Left lobe of liver (tissue), 2 donors: Measurements from ENCODE around the gene BANK1. TPM values are rescaled to one million over a fixed set of nuclear protein-coding genes. Genes with fewer than 3 reads are reported as not detected.
"Not testable (repeated sequence)": the region's sequence is repeated elsewhere in the genome, so short reads cannot be mapped to it uniquely, and the experiment has no call there.

Experiments
- ATAC-seq: fragments of 200-7000 bp; cut with Tn5 transposase; one replicate; pipeline ENCODE4 v1.9.1; 2020; ENCODE audit warnings: mild to moderate bottlenecking, moderate library complexity
- DNase-seq: peaks from one replicate; pipeline ENCODE4 v3.0.0-alpha.2; 2020; ENCODE audit warnings: low spot score
- total RNA-seq: library from RNA; stranded (reverse); gene quantifications from one replicate; pipeline ENCODE4 v1.2.1, GENCODE V29; 2021
- donor health status: DM: no; HTN: no; CAD: no; lungs with moderate emphysema.
- donor health status: DM: no; HTN: yes; CAD: no.

BANK1 gene
- total RNA-seq, 1 donor from 2014 or later, result 0.10 TPM

DNA sequence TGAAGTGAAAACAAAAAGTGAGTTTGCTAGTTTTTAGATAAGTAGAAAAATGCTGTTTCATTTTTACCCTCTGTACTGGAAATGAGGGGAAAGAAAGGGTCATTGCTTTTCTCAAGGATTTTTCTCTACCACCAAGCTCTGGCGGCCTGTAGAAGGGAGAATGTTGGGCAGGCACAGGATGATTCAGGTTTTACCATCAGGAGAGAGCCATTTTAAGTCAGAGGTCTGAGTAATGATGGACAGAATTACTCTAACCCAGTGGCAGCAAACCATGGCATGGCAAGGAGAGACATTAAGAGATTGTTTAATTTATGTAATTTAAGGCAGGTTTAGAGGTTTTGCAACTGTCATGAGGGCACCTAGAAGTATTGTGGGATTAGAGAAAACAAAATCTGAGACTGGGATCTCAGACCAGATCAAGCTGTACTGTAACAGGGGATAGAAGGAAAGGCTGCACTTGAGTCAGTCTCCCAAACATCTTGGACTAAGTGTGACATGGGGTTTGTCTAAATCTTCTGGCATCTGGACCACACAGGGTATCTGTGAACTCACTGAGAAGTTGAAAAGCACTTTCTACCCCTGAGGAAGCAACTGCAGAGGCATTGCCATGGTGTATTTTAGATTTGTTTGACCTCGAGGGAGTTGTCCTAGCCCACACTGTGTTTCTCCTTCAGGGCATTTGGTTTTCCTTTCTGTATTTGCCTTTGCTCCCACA lies 81.6 kb downstream of the BANK1 start:
- ATAC-seq, result no peak
- no peak for DNase-seq

DNA sequence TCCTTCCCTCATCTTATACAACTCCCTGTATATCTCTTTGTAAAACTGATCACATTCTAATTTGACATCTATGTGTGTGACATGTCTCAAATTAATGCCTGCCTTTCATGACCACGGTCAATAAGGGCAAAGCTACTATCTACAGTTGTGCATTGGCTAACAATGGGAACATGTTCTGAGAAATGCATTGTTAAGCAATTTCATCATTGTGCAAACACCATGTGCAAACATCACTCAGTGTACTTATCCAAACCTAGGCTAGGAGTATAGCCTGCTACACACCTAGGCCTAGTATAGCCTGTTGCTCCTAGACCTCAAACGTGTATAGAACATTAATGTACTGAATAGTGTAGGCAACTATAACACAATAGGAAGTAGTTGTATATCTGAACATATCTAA lies 95.0 kb downstream of the BANK1 start:
- DNase-seq (no peak), ATAC-seq (peak; percentile 82)

DNA sequence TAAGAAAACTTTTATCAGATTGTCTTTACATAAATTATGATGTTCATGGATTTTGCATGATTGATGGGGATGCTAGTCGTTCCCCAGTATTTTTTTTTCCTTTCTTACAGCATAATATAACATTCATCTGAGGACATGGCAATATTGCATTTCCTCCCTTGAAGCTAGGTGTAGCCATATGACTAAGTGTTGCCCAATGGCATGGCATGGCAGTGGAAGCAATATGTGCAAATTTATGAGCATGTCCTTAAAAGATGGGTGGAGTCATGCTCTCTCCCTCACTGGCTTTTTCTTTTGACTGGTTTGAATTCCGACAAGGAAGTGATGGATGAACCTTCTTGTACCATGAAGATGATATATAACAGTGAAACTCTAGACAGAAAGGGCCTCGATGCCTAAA lies 96.3 kb downstream of the BANK1 start:
- DNase-seq, result no peak
- ATAC-seq, result no peak

DNA sequence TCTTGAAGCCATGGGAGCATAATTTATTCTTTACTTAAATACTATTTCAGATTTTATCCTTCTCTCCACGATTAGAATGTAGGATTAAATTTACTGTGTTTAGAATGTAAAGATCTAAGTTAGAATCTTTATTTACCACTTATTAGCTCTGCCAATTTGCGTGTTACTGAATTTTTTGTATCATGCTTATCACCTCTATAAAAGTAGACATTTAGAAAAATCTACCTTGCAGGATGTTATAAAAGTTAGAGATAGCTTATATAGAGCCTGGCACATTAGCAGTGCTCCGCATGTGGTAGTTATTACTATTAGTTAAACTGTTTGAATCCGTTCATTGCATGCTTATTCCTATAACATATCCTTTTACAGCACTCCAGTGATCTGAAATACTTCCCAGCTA lies 97.9 kb downstream of the BANK1 start:
- no peak for DNase-seq
- ATAC-seq, result no peak

DNA sequence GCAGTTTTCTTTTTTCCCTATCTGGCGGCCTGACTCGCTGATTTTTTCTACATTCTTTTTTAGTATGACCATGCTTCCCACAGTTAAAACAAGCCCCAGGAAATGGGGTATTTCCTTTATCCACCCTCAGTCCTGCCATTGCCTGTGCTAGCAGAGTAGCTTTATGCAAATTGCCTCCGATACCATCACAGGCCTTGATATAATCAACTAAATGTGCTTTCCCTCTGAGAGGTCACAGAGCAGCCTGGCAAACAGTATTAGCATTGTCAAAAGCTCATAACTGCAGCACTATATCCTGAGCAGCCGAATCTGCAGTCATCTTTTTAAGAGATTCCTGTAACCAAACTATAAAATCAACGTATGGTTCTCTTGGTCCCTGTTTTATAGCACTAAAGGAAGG lies 115.0 kb downstream of the BANK1 start:
- DNase-seq, ATAC-seq: not testable (repeated sequence)

DNA sequence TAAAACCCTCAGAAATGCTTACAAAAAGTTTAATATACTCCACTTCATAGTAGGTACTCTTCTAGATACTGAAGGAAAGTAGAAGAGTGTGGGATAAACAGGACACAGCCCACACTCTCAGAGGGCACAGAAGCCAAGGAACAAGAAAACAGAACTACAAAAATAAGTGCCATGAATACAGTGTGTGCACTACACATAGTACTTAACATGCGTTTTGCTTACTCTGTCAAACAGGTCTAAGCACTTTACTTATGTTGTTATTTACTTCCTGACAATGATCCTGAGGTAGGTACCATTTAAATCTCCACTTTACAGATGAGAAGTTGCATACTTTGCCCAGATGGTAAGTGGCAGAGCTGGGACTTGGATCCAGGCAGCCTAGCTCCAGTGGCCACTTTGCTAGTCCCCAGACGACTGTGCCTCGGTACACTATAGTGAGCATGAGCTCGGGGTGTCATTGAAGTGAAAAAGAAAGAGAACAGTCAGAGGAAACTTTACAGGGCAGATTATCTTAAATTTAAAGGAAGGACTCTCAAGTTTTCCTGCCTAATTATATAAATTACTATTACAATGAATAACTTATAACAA lies 120.3 kb downstream of the BANK1 start:
- DNase-seq, result no peak

DNA sequence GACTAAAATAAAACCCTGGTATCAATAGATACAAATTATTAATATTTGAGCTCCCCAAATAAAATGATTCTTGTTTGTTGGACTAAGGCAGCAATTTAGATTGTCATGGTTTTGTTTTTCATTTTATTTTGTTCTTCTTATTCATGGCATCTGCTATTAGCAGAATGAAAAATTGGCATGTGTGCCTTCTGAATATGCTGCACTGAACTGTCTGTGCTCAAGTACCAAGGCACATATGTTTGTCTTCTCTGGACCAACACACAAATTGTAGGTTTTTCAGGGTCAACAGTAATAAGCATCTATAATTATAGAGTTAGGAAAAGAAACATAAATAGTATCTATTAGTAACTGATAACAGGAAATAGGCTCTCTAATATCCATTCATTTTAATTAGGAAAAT lies 121.1 kb downstream of the BANK1 start:
- ATAC-seq (no peak), DNase-seq (no peak)

More for the DNA sequence above, 120.3 kb downstream of the BANK1 start:
- ATAC-seq, result no peak

DNA sequence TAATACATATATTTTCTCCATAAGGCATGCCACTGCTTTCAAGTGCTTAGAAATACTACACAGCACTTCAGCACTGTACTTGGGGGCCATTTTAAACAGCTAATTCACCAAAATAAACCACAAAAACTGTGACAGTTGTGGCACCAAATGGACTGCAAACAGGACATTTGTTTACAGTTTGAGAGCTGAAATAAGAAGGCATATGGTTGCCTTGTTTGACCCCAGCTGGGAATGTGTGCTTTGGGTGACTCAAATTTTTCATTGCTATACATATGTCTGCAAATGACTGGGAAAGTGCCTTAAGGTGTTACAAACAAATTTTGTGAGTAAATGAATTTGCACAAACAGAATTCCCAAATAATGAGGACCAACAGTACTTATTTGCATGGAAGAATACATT lies 124.2 kb downstream of the BANK1 start:
- DNase-seq (no peak), ATAC-seq (no peak)

DNA sequence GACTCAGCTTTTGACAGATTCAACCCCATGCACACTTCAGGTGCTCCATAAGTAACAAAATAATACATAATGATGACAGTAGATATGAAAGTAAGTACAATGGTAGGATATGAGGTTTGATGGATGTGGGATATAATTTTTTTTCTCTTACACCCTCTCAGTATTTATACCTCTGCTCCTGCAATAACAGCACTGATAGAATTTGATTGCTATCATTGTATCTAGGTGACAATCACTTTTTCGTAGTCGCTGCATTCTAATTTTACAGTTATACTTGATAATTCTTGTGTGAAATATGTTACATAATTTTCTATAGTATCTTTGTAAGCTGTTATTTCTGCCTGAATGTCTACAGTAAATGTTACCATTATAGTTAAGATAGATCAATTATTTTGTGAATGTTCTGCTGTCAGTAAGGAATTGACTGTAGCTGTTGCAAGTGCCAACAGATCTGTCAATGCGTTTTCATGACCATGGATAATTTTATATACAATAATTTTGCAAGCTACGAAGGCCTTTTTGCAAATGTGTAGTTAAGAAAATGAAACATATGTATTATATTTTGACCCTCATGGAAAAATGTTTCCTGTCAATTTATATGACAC lies 128.9 kb downstream of the BANK1 start:
- DNase-seq, result no peak
- no peak for ATAC-seq

DNA sequence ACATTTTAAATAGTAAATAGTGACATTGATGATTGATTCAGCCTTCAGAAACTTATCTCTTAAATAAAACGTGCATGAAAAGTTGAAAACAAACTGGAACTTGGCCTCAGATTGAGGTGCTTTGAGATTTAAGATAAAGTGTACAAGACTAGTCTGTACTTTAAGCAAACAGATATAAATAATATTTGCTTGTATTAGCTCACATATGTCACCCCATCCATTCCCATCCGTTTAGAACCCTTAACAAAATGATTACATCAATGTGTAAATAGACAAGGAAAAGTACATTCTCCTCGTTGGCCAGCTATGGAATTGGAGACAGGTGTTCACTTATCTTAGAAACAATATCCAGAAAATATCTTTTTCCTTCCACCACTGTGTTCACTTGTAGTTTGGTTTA lies 130.8 kb downstream of the BANK1 start:
- DNase-seq (no peak), ATAC-seq (no peak)

DNA sequence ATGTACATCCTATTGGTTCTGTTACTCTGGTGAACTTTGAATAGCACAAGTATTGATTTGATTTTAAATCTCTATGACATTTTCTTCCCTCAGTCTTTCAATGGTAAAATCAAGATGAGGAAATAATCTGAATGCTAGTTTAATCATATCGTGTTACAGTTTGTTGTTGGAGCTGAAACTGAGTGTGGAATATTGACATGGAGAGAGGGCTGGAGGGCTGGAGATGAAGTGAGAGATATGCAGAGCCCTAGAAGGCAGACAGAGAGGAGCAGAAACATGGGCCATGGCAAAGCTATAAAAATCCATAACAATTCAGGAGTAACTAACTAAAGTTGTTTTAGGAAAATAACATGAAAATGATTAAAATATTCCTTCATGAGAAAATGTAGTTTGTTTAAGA lies 141.1 kb downstream of the BANK1 start:
- ATAC-seq, result no peak
- no peak for DNase-seq

DNA sequence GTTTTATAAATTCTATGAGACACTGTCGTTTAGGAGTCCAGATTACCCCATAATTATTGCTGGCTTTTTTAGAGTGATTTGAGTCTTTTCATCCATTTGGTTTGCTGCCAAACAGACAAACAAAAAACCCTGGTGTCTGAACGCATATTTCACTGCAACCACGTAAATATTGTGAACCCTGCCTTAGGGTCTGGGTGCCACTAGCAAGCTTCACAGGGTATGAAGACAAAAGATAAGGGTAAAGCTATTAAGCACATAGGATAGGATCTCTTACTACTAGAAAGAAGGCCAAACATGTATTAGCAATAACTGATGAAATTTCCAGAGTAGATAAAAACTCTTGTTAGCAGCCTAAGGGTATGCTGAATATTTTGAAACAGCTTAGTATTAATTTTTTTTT lies 143.3 kb downstream of the BANK1 start:
- DNase-seq, result no peak
- no peak for ATAC-seq

DNA sequence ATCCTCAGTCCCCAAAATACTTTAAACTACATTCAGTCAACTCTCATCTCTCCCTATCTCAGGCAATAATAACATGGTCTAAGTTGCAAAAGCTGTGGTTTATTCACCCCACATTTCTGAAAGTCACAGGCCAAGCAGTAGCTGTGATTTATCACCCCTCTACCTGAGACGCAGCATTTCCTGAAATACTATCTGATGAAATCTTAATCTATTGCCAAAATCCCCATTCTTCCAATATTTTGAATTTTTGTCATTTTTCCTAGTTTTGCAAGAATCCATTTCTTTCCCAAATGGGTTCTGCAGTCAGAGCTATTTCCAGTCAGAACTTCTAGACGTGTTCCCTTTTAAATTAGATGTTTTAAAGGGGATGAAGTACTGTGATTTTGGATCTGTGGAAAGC lies 148.3 kb downstream of the BANK1 start:
- DNase-seq (no peak), ATAC-seq (no peak)

DNA sequence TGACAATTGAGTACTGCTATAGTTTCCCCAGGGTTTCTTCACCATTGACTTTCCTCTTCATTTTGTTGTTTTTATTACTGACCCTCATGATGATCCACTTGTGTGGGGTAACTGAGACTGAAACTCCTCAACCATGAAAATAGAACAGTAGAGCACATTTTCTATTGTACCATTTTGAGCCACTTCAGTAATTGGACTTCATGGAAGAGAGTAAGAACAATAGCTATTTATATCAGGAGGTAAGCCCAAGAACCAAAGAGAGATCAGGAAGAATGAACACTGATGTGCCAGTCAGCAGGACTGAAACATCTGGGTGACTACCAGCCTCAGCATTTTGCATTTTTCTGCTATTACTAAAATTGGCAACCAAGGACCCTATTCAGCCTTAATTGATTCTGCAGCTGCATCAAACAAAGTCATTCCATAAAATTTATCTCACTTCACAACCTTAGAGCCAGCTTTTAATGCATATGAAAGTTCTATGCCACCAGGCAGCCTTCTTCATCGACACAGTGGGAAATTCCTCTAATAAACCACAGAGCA lies 151.4 kb downstream of the BANK1 start:
- no peak for ATAC-seq
- DNase-seq, result no peak

DNA sequence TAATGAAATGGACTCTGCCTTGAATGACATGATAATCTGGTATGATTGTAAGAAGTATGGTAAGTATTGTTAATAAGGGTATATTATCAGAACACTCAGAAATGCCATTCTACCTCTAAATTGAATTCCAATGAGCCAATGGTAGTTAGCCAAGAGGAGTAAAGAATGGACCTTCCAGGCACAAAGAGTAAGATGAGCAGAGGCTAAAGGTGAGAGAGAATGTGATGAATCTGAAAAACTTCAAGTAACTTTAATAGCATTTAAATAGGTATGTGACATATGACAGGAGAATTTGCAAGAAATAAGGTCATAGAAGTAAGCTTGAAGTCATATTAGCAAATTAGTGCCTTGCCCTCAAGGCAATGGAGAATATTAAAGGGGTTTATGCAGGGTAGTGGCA lies 152.4 kb downstream of the BANK1 start:
- no peak for ATAC-seq

DNA sequence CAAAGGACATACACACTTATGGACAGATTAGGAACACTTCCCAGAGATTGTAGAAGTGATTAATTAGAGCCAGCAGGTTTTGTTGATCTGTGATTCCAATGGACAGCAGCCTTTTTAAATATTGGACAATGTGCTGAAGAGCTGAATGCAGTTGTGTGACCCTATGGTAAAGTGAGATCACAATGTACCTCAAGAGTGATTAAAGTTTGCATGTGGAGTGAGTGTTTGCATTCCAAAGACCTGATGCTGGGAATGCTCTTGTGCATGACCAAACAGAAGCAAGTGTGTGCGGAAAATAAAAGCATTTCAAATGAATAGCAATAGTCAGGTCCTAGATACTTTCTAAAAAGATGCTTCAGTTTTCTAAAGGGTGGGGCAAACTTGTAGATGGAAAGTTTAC lies 154.1 kb downstream of the BANK1 start:
- ATAC-seq (no peak), DNase-seq (no peak)

More for the DNA sequence above, 152.4 kb downstream of the BANK1 start:
- no peak for DNase-seq

DNA sequence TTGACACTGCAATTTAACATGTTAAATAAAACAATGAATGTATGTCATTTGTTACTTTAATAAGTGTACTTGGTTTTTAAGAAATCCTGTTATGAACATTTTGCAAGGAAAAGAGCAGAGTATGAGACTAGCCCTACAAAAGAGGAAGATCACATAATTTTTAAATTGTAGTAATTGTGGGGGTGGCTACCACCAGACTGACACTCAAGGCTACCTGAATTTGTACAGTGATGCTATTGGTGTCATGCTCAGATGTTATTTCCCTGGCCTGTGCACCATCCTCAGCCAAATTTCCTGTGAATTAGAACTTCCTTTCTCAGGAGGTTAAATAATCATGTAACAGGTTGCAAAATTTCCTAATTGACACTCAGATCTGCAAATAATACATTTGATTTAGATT lies 157.5 kb downstream of the BANK1 start:
- DNase-seq (no peak), ATAC-seq (no peak)

DNA sequence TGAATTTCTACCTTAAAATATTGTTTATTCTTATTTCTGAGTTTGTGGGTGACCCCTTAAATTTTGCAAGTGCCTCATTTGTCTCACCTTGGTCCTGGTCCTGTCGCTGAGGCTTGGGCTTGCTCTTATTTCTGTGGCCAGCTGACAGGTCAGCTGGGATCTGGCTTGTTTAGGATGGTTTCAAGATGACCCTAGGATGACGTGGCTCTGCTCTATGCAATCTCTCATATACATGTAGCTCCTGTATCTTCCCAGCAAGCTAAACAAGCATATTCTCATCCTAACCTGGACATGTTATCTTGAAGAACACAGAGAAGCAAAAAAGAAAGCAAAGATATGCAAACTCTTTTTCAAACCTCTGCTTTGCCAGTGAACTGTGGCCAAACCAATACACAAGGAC lies 158.4 kb downstream of the BANK1 start:
- ATAC-seq, result no peak
- no peak for DNase-seq

DNA sequence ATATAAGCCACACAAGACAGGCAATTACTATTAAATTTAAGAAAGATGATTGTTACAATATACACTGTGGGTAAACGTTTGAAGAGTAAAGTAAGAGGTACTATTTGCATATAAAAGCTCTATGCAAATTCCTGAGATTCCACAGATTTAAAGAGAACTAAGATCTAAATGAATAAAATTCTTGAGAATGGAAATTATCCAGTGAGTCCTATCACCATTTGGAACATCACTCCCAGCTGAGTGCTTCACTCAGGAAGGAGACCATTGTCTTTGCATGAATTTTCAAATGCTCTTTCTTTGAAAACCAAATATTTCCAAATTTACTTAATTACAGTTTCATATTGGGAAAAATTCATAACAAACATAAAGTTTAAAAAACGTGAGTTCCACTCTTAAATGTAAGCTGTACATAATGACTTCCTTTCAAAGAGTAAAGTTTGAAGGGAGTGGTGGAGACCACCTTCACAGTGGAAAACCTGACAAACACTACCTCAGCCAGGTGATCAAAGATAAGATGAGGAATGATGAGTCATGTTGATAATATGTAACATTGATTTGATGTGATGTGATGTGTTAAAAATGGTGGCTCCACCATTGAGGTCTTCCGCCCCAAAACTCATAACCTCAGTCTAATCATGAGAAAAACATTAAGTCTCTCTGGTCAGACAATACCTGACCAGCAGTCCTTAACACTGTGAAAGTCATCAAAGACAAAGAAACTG lies 159.9 kb downstream of the BANK1 start:
- ATAC-seq (no peak), DNase-seq (no peak)

DNA sequence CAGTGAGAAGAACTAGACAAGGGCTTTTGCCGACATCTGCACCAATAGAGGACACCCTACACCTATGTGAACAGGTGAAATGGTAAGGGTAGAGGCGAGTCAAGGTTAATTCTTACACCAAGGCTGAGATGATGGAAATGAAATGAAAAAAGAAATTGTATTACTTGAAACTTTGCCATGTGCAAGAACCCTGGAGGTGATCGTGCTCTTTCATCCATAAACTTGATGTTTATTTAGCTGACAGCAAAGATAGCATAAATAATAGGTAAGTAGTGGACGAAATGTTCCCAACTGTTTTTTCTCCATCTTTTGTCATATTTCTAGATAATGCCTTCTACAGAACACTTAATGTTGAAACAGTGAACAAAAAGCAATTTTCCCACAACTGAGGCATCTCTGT lies 162.5 kb downstream of the BANK1 start:
- no peak for ATAC-seq

DNA sequence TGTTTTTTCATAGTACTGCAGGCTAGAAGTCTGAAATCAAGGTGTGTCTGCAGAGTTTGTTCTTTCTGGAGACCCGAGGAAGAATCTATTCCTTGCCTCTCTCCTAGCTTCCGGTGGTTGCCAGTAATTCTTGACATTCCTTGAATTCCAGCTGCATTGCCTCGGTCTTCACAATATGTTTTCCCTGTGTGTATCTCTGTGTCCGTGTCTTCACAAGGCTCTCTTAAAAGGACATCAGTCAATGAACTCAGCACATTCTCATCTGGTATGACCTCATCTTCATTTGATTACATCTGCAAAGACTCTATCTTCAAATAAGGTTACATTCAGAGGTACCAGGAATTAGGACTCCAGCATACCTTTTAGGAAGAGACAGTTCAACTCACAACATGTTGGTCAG lies 163.4 kb downstream of the BANK1 start:
- ATAC-seq, result no peak

More for the DNA sequence above, 162.5 kb downstream of the BANK1 start:
- no peak for DNase-seq

DNA sequence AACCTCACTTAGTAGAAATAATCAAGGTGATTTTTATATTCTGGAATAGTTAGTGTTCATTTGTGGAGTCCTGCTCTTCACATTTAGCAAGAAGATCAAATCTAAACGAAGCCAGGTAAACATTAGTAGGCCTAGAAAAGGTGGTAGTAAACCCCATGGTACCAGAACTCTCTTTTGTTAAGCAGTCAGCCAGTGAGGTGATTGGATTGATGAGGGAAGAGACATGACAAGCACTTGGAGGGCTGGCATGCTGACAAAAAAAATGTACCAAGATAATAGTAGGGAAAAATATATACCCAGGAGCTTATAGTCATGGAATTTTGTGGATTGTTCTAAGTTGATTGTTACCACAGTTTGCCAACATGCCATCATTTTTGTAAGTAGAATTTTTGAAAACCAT lies 163.8 kb downstream of the BANK1 start:
- no peak for ATAC-seq
- no peak for DNase-seq

More for the DNA sequence above, 163.4 kb downstream of the BANK1 start:
- DNase-seq, result no peak
